ENCODE results near the gene NCAM2. TPM values are rescaled to one million over a fixed set of nuclear protein-coding genes. Genes with fewer than 3 reads are reported as not detected.

NCAM2 gene
- total RNA-seq, 2 experiments from 2014 or later = not detected

GRCh38 chr21:21268885-21269284 lies 270.7 kb downstream of the NCAM2 start:
- no peak for TF ChIP-seq CTCF (IDR thresholded peaks at IDR 0.05)
- no peaks in the 10 kb centered on the region for H3K27me3 Mint-ChIP-seq
- no peaks in the 10 kb centered on the region for H3K36me3 Mint-ChIP-seq (ENCODE audit: low read depth)
- H3K9me3 Mint-ChIP-seq = peaks cover 7% of the 10 kb centered on the region
- H3K4me1 Mint-ChIP-seq (ENCODE audit: low read depth) = no peaks in the 10 kb centered on the region
- H3K27ac Mint-ChIP-seq = no peak overlapping the region
- no peak for DNase-seq
- ATAC-seq = no peak
- ChIA-PET CTCF (no interaction called here), POLR2A (no interaction called here)
- no peak overlapping the region for H3K4me3 Mint-ChIP-seq
- intact Hi-C loops (cut with micrococcal nuclease) = no loop called here

GRCh38 chr21:21279193-21279901 lies 281.1 kb downstream of the NCAM2 start:
- no peak for TF ChIP-seq CTCF (IDR thresholded peaks at IDR 0.05)
- no peaks in the 10 kb centered on the region for H3K27me3 Mint-ChIP-seq
- H3K4me1 Mint-ChIP-seq (ENCODE audit: low read depth) = no peaks in the 10 kb centered on the region
- DNase-seq (no peak), ATAC-seq (no peak)
- H3K9me3 Mint-ChIP-seq = peaks cover 4% of the 10 kb centered on the region
- H3K27ac Mint-ChIP-seq = no peak overlapping the region
- ChIA-PET CTCF (no interaction called here), POLR2A (interaction anchor here (0.7 kb wide), 1 partner anchor 1342 kb away, joined by 3 read pairs; no protein-coding TSS in a partner anchor)
- no peak overlapping the region for H3K4me3 Mint-ChIP-seq
- intact Hi-C loops (cut with micrococcal nuclease) = no loop called here
- no peaks in the 10 kb centered on the region for H3K36me3 Mint-ChIP-seq (ENCODE audit: low read depth)

- intact Hi-C loops (cut with micrococcal nuclease) = no loop called here
- POLR2A ChIA-PET = no interaction called here
Observed at GRCh38 chr21:21283810-21284209, 285.6 kb downstream of the NCAM2 start.

GRCh38 chr21:21286170-21286798 lies 288.1 kb downstream of the NCAM2 start:
- no peak for TF ChIP-seq CTCF (IDR thresholded peaks at IDR 0.05)
- Mint-ChIP-seq H3K27me3 (no peaks in the 10 kb centered on the region), H3K4me3 (no peak overlapping the region), H3K27ac (no peak overlapping the region), H3K36me3 (ENCODE audit: low read depth) (no peaks in the 10 kb centered on the region), H3K4me1 (ENCODE audit: low read depth) (no peaks in the 10 kb centered on the region), H3K9me3 (no peaks in the 10 kb centered on the region)
- DNase-seq (no peak), ATAC-seq (no peak)
- CTCF ChIA-PET = no interaction called here
- intact Hi-C loops (cut with micrococcal nuclease) = no loop called here
- POLR2A ChIA-PET = no interaction called here

More at GRCh38 chr21:21283810-21284209, 285.6 kb downstream of the NCAM2 start:
- DNase-seq (no peak), ATAC-seq (no peak)
- no peak overlapping the region for H3K4me3 Mint-ChIP-seq
- no peaks in the 10 kb centered on the region for H3K4me1 Mint-ChIP-seq (ENCODE audit: low read depth)
- no peak overlapping the region for H3K27ac Mint-ChIP-seq
- CTCF ChIA-PET = no interaction called here
- H3K27me3 Mint-ChIP-seq = no peaks in the 10 kb centered on the region
- TF ChIP-seq CTCF (IDR thresholded peaks at IDR 0.05) = no peak
- H3K9me3 Mint-ChIP-seq = no peaks in the 10 kb centered on the region
- H3K36me3 Mint-ChIP-seq (ENCODE audit: low read depth) = no peaks in the 10 kb centered on the region

- TF ChIP-seq CTCF (IDR thresholded peaks at IDR 0.05) = no peak
- DNase-seq = no peak
- Mint-ChIP-seq H3K9me3 (no peaks in the 10 kb centered on the region), H3K27ac (no peak overlapping the region), H3K27me3 (no peaks in the 10 kb centered on the region), H3K4me1 (ENCODE audit: low read depth) (no peaks in the 10 kb centered on the region), H3K36me3 (ENCODE audit: low read depth) (no peaks in the 10 kb centered on the region), H3K4me3 (no peak overlapping the region)
- ChIA-PET POLR2A (no interaction called here), CTCF (no interaction called here)
- intact Hi-C loops (cut with micrococcal nuclease) = no loop called here
- no peak for ATAC-seq
Observed at GRCh38 chr21:21290751-21291150, 292.5 kb downstream of the NCAM2 start.

Measured in activated CD8-positive, alpha-beta T cell treated with anti-CD3 and anti-CD28 coated beads for 36 hours (primary cell).